C4-2B (cell line): ENCODE data around the gene KLF3.

ENCODE experiments used
- CTCF ChIP-seq: fragments of 450-650 bp; conservative IDR thresholded peaks from 2 replicates; pipeline ENCODE4 v1.5.1; 2017; ENCODE audit warnings: mild to moderate bottlenecking
- ZFX ChIP-seq: fragments of 450-650 bp; IDR thresholded peaks from 2 replicates; pipeline ENCODE4 v1.6.1; 2017

- TF ChIP-seq CTCF (no peak), ZFX (no peak)
Observed at GRCh38 chr4:38688676-38689355, 24.8 kb downstream of the KLF3 start.
